ENCODE results near the gene PTGES.
"Not testable (repeated sequence)": the region's sequence is repeated elsewhere in the genome, so short reads cannot be mapped to it uniquely, and the experiment has no call there.

- TF ChIP-seq CTCF, POLR2A (IDR thresholded peaks at IDR 0.05): not testable (repeated sequence)
These were observed 43.2 kb upstream of the PTGES start for GRCh38 chr9:129796029-129796428.

Data from heart left ventricle (tissue), 13 donors.